ENCODE data around the gene KDM2A.
"Not testable (repeated sequence)": the region's sequence is repeated elsewhere in the genome, so short reads cannot be mapped to it uniquely, and the experiment has no call there.

KDM2A gene

DNA sequence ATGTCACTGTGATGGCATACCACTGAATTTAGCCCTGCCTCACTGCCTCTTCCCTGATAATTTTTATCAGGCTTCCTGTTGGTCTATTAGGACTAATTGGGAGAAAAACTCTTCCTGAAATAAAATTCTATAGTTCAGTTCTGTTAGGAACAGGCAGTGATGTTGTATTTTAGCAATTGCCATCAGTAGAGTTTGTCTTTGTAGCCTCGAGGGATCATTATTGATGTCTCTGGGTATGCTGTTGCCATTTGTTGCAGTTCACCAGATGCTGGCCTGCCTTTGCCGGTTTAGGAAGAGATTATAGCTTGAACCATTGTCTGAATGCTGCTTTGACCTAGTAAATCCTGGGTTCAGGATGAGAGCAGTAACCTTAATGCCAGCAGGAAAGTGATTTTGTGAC, 41.0 kb downstream of the KDM2A start:
- no peak overlapping the region for H3K27ac ChIP-seq

DNA sequence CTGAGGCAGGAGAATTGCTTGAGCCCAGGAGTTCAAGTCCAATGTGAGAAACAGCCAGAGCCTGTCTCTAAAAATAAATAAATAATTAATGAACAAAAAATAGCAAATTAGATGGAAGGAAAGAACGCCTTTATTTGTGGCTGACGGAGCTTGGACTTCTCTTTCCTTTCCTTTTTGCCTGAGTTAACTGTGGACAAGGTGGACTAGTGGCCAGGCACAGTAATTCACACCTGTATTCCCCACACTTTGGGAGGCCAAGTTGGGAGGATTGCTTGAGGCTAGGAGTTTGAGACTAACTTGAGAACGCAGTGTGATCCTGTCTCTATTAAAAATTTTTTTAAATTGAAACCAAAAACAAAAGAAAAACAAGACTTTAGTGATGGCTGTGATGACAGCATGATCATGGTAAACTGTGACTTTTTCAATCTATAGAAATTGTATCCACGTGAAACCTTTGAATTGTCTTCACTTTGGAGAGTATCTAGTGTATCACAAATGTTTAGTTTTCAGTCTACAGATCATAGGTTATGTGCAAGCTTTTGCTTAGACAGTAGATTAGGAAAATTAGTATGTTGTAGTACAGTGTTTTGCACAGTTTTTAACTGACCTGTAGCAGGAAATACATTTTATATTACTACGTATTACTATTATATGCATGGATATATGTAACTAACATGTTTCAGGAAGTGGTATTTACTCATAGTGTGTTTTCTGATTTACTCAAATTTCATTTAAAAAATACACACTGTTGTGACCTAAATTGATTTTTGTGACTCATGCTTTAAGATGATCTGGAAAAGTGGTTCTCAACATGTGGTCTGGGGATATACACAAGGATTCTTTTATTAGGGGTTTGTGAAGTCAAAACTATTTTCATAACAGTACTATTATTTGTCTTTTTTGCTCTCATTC, 42.1 kb downstream of the KDM2A start:
- H3K27ac ChIP-seq: no peak overlapping the region
- TF ChIP-seq CTCF (conservative IDR thresholded peaks at IDR 0.05): no peak; the same call in 1 of the 2 replicates

More for the DNA sequence above, 41.0 kb downstream of the KDM2A start:
- no peak for TF ChIP-seq CTCF (conservative IDR thresholded peaks at IDR 0.05)

DNA sequence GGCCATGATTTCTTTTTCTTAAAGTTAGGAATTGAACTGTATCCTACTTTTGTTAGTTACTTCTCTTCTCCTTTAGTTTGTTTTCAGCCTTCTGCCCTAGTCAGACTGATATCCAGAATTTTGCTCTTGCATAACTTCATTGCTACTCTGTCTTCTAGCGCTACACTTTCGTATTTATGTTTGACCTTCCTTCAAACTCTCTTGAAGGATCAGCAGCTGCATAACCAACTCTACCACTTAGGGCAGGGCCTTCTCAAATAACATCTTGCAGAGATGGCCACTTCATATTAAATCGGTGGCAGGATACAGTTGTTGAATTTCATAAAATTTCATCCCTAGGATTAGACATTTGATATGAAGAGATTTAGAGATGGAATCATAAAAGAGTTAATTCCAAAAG, 43.9 kb downstream of the KDM2A start:
- no peak for TF ChIP-seq CTCF (conservative IDR thresholded peaks at IDR 0.05)
- no peak overlapping the region for H3K27ac ChIP-seq

DNA sequence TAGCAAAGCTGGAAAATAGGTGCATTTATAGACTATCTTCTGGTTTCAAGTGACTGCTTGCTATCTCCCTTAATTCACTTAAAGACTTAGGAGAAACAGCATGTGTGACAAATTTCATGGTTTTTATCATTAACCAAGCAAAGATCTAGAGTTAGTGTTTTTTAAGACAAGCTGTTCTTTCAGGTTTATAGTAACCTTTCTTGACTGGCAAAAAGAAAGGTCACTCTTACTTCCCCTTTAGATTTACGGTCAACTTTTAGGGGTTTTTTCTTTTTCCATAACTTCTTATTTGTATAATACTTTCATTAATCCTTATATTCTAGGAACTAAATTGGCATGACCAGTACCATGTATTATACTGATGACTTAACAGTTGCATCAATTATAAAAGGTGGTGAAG, 46.6 kb downstream of the KDM2A start:
- TF ChIP-seq CTCF (conservative IDR thresholded peaks at IDR 0.05): no peak

GRCh38 chr11:67167091-67167490, 48.0 kb downstream of the KDM2A start:
- TF ChIP-seq CTCF (conservative IDR thresholded peaks at IDR 0.05): no peak
- H3K27ac ChIP-seq: peak overlapping the region; percentile 1; the same call in 1 of the 2 replicates

More for the DNA sequence above, 46.6 kb downstream of the KDM2A start:
- no peak overlapping the region for H3K27ac ChIP-seq

GRCh38 chr11:67167719-67168118, 48.7 kb downstream of the KDM2A start:
- peak overlapping the region; percentile 1; the same call in 1 of the 2 replicates for H3K27ac ChIP-seq
- TF ChIP-seq CTCF (conservative IDR thresholded peaks at IDR 0.05): no peak

DNA sequence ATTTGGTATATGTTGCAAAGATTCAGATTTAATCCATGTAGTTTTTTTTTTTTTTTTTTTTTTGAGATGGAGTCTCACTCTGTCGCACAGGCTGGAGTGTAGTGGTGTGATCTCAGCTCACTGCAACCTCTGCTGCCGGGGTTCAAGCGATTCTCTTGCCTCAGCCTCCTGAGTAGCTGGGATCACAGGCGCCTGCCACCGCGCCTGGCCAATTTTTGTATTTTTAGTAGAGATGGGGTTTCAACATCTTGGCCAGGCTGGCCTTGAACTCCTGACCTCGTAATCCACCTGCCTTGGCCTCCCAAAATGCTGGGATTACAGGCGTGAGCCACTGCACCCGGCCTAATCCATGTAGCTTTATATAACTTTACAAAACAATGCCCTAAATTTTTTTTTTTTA, 49.8 kb downstream of the KDM2A start:
- not testable (repeated sequence) for H3K27ac ChIP-seq

DNA sequence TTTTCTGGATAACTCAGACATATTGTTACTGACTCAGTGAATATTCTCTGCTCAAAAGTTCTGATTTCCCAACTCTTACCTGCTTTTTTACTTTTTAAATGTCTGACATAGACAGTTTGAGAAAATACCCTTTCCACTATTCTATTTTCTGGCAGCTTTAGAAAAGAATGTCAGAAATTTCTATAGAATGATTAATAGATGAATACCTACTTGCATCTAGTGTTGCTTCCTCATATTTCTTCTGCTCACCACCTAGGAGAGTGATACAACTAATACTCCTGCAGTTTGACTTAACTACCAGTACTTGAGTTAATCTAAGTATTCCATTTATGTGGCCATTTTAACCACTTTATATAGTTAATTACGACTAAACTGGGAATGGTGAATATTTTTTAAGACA, 55.2 kb downstream of the KDM2A start:
- no peak overlapping the region for H3K27ac ChIP-seq
- no peak for TF ChIP-seq CTCF (conservative IDR thresholded peaks at IDR 0.05)
